Amniotic stem cell (primary cell): ENCODE measurements around the gene QPRT.
"Not testable (repeated sequence)": the region's sequence is repeated elsewhere in the genome, so short reads cannot be mapped to it uniquely, and the experiment has no call there.

ENCODE experiments used
- DNase-seq: peaks from one replicate; lab custom pipeline; 2025; lab: John Stamatoyannopoulos, UW

Gene QPRT

DNA sequence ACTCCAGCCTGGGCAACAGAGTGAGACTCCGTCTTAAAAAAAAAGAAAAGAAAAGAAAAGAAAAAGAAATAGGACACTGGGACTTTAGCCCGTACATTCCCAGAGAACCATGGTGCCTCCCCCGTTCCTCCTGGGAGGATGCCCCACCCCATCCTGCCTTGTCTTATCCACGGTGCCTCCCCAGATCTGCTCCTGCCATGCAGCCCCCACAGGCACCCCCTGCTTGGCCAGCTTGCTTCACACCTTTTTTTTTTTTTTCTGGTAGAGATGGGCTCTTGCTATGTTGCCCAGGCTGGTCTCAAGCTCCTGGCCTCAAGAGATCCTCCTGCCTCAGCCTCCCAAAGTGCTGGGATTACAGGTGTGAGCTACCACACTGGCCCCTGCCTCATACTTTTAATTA, 67.5 kb downstream of the QPRT start:
- DNase-seq, result not testable (repeated sequence)
